Body of pancreas (tissue), 4 donors: Measurements from ENCODE around the gene DEFB113.

Experiments
- POLR2A ChIP-seq, 3 donors: fragments of 450-650 bp; IDR thresholded peaks; one replicate each; pipeline ENCODE4 v1.6.1; 2016; ENCODE audit warnings: antibody characterized with exemption in 3 of 3, mild to moderate bottlenecking in 2 of 3
- TF ChIP-seq, protein P1 (sequence below), 7 experiments: fragments of 450-650 bp in 4 of 7; fragments of 200-600 bp in 3 of 7; sonication (generic) in 3 of 7; IDR thresholded peaks; one replicate each; pipeline ENCODE4 v1.5.1; 2016 to 2019; ENCODE audit warnings: antibody characterized with exemption in 7 of 7

- TF ChIP-seq, protein P1, sequence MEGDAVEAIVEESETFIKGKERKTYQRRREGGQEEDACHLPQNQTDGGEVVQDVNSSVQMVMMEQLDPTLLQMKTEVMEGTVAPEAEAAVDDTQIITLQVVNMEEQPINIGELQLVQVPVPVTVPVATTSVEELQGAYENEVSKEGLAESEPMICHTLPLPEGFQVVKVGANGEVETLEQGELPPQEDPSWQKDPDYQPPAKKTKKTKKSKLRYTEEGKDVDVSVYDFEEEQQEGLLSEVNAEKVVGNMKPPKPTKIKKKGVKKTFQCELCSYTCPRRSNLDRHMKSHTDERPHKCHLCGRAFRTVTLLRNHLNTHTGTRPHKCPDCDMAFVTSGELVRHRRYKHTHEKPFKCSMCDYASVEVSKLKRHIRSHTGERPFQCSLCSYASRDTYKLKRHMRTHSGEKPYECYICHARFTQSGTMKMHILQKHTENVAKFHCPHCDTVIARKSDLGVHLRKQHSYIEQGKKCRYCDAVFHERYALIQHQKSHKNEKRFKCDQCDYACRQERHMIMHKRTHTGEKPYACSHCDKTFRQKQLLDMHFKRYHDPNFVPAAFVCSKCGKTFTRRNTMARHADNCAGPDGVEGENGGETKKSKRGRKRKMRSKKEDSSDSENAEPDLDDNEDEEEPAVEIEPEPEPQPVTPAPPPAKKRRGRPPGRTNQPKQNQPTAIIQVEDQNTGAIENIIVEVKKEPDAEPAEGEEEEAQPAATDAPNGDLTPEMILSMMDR (IDR thresholded peaks at IDR 0.05): no peak
- TF ChIP-seq POLR2A (IDR thresholded peaks at IDR 0.05): no peak
Observed at GRCh38 chr6:49949062-49949461, 20.4 kb downstream of the DEFB113 start.
